ENCODE results near the gene TAGAP.

The TAGAP gene

GRCh38 chr6:159080217-159080976 is 35.6 kb upstream of the TAGAP start:
- 78% methylated on average over 3 of the region's 4 CpGs for WGBS
- H3K27me3 ChIP-seq (ENCODE audit: control insufficient read depth in 1 of 2, insufficient read depth in 1 of 2, low read length in 2 of 2): peaks cover 7 to 32% of the 10 kb centered on the region in 2 experiments
- H2AK5ac ChIP-seq (ENCODE audit: low read length, severe bottlenecking): no peak overlapping the region
- no peak overlapping the region for H2BK15ac ChIP-seq (ENCODE audit: low read depth, poor library complexity, severe bottlenecking)
- no peak overlapping the region for H3K9ac ChIP-seq (ENCODE audit: low read length)
- H3K79me1 ChIP-seq (replicated peaks; ENCODE audit: low read length, poor library complexity, severe bottlenecking): no peaks in the 10 kb centered on the region
- H2AFZ ChIP-seq (ENCODE audit: low read depth, low read length): no peak overlapping the region
- no peak overlapping the region for H3K14ac ChIP-seq (ENCODE audit: low read length in 2 of 2)
- no peak overlapping the region for H3K4me3 ChIP-seq (ENCODE audit: insufficient read depth in 1 of 2, low read depth in 1 of 2, low read length in 2 of 2)
- no peak overlapping the region for H3K4ac ChIP-seq (ENCODE audit: low read depth in 1 of 2, low read length in 2 of 2)
- no peak overlapping the region for H2BK5ac ChIP-seq (ENCODE audit: low read depth, low read length, poor library complexity, severe bottlenecking)
- H3K27ac ChIP-seq (ENCODE audit: low read length, poor library complexity, severe bottlenecking): no peak overlapping the region
- no peaks in the 10 kb centered on the region for H3K4me1 ChIP-seq (ENCODE audit: control insufficient read depth, insufficient read depth, low read depth, low read length)
- no peak overlapping the region for H3K23ac ChIP-seq (ENCODE audit: low read length in 2 of 2)
- DNase-seq: no peak
- H3K4me2 ChIP-seq (ENCODE audit: low read length, poor library complexity, severe bottlenecking): no peak overlapping the region
- no peak overlapping the region for H4K8ac ChIP-seq (ENCODE audit: low read length)
- H2BK120ac ChIP-seq (ENCODE audit: low read depth, low read length): peak overlapping the region; percentile 15
- no peaks in the 10 kb centered on the region for H3K36me3 ChIP-seq (ENCODE audit: control insufficient read depth in 1 of 2, insufficient read depth in 2 of 2, low read depth in 1 of 2, low read length in 2 of 2)
- H3K18ac ChIP-seq (ENCODE audit: low read depth in 1 of 2, low read length in 2 of 2): no peak overlapping the region
- no peaks in the 10 kb centered on the region for H3K9me3 ChIP-seq (ENCODE audit: control insufficient read depth, low read length)
- no peak overlapping the region for H4K91ac ChIP-seq (ENCODE audit: low read length)
- no peak overlapping the region for H2BK12ac ChIP-seq (ENCODE audit: low read length in 2 of 2)

GRCh38 chr6:159079367-159079766 is 34.6 kb upstream of the TAGAP start:
- H2BK12ac ChIP-seq (ENCODE audit: low read length in 2 of 2): no peak overlapping the region
- H3K4me2 ChIP-seq (ENCODE audit: low read length, poor library complexity, severe bottlenecking): no peak overlapping the region
- H3K36me3 ChIP-seq (ENCODE audit: control insufficient read depth in 1 of 2, insufficient read depth in 2 of 2, low read depth in 1 of 2, low read length in 2 of 2): no peaks in the 10 kb centered on the region
- H2AK5ac ChIP-seq (ENCODE audit: low read length, severe bottlenecking): no peak overlapping the region
- H4K8ac ChIP-seq (ENCODE audit: low read length): no peak overlapping the region
- no peak overlapping the region for H3K27ac ChIP-seq (ENCODE audit: low read length, poor library complexity, severe bottlenecking)
- DNase-seq: no peak
- no peak overlapping the region for H2AFZ ChIP-seq (ENCODE audit: low read depth, low read length)
- no peak overlapping the region for H3K23ac ChIP-seq (ENCODE audit: low read length in 2 of 2)
- H2BK120ac ChIP-seq (ENCODE audit: low read depth, low read length): no peak overlapping the region
- H2BK15ac ChIP-seq (ENCODE audit: low read depth, poor library complexity, severe bottlenecking): no peak overlapping the region
- H3K14ac ChIP-seq (ENCODE audit: low read length in 2 of 2): no peak overlapping the region
- no peak overlapping the region for H3K18ac ChIP-seq (ENCODE audit: low read depth in 1 of 2, low read length in 2 of 2)
- H3K4me1 ChIP-seq (ENCODE audit: control insufficient read depth, insufficient read depth, low read depth, low read length): no peaks in the 10 kb centered on the region
- H3K4me3 ChIP-seq (ENCODE audit: insufficient read depth in 1 of 2, low read depth in 1 of 2, low read length in 2 of 2): no peak overlapping the region
- H3K27me3 ChIP-seq (ENCODE audit: control insufficient read depth in 1 of 2, insufficient read depth in 1 of 2, low read length in 2 of 2): peaks cover 11 to 40% of the 10 kb centered on the region in 2 experiments
- no peaks in the 10 kb centered on the region for H3K9me3 ChIP-seq (ENCODE audit: control insufficient read depth, low read length)
- no peak overlapping the region for H3K9ac ChIP-seq (ENCODE audit: low read length)
- H3K79me1 ChIP-seq (replicated peaks; ENCODE audit: low read length, poor library complexity, severe bottlenecking): no peaks in the 10 kb centered on the region
- H2BK5ac ChIP-seq (ENCODE audit: low read depth, low read length, poor library complexity, severe bottlenecking): no peak overlapping the region
- WGBS: 93% methylated on average over 3 of the region's 3 CpGs
- no peak overlapping the region for H4K91ac ChIP-seq (ENCODE audit: low read length)
- H3K4ac ChIP-seq (ENCODE audit: low read depth in 1 of 2, low read length in 2 of 2): no peak overlapping the region

GRCh38 chr6:159077123-159077522 is 32.3 kb upstream of the TAGAP start:
- Histone ChIP-seq H3K4ac (ENCODE audit: low read depth in 1 of 2, low read length in 2 of 2) (no peak overlapping the region), H3K4me2 (ENCODE audit: low read length, poor library complexity, severe bottlenecking) (no peak overlapping the region), H2BK120ac (ENCODE audit: low read depth, low read length) (no peak overlapping the region), H3K9me3 (ENCODE audit: control insufficient read depth, low read length) (no peaks in the 10 kb centered on the region), H3K36me3 (ENCODE audit: control insufficient read depth in 1 of 2, insufficient read depth in 2 of 2, low read depth in 1 of 2, low read length in 2 of 2) (no peaks in the 10 kb centered on the region), H2AFZ (ENCODE audit: low read depth, low read length) (no peak overlapping the region), H3K18ac (ENCODE audit: low read depth in 1 of 2, low read length in 2 of 2) (no peak overlapping the region), H2BK12ac (ENCODE audit: low read length in 2 of 2) (no peak overlapping the region), H3K4me1 (ENCODE audit: control insufficient read depth, insufficient read depth, low read depth, low read length) (no peaks in the 10 kb centered on the region), H2AK5ac (ENCODE audit: low read length, severe bottlenecking) (no peak overlapping the region), H4K91ac (ENCODE audit: low read length) (no peak overlapping the region), H4K8ac (ENCODE audit: low read length) (no peak overlapping the region), H2BK5ac (ENCODE audit: low read depth, low read length, poor library complexity, severe bottlenecking) (no peak overlapping the region), H3K27me3 (ENCODE audit: control insufficient read depth in 1 of 2, insufficient read depth in 1 of 2, low read length in 2 of 2) (peaks cover 11 to 54% of the 10 kb centered on the region in 2 experiments), H2BK15ac (ENCODE audit: low read depth, poor library complexity, severe bottlenecking) (no peak overlapping the region), H3K14ac (ENCODE audit: low read length in 2 of 2) (no peak overlapping the region), H3K4me3 (ENCODE audit: insufficient read depth in 1 of 2, low read depth in 1 of 2, low read length in 2 of 2) (no peak overlapping the region), H3K79me1 (replicated peaks; ENCODE audit: low read length, poor library complexity, severe bottlenecking) (no peaks in the 10 kb centered on the region), H3K9ac (ENCODE audit: low read length) (no peak overlapping the region), H3K27ac (ENCODE audit: low read length, poor library complexity, severe bottlenecking) (no peak overlapping the region), H3K23ac (ENCODE audit: low read length in 2 of 2) (no peak overlapping the region)
- 85% methylated on average over 13 of the region's 13 CpGs for WGBS
- DNase-seq: no peak

- Histone ChIP-seq H3K9me3 (ENCODE audit: control insufficient read depth, low read length) (no peaks in the 10 kb centered on the region), H2AFZ (ENCODE audit: low read depth, low read length) (no peak overlapping the region), H3K9ac (ENCODE audit: low read length) (no peak overlapping the region), H3K36me3 (ENCODE audit: control insufficient read depth in 1 of 2, insufficient read depth in 2 of 2, low read depth in 1 of 2, low read length in 2 of 2) (no peaks in the 10 kb centered on the region), H3K4me1 (ENCODE audit: control insufficient read depth, insufficient read depth, low read depth, low read length) (no peaks in the 10 kb centered on the region), H3K14ac (ENCODE audit: low read length in 2 of 2) (no peak overlapping the region), H2BK15ac (ENCODE audit: low read depth, poor library complexity, severe bottlenecking) (no peak overlapping the region), H3K4ac (ENCODE audit: low read depth in 1 of 2, low read length in 2 of 2) (no peak overlapping the region), H2BK120ac (ENCODE audit: low read depth, low read length) (no peak overlapping the region), H3K4me3 (ENCODE audit: insufficient read depth in 1 of 2, low read depth in 1 of 2, low read length in 2 of 2) (no peak overlapping the region), H2BK5ac (ENCODE audit: low read depth, low read length, poor library complexity, severe bottlenecking) (no peak overlapping the region), H4K91ac (ENCODE audit: low read length) (no peak overlapping the region), H3K4me2 (ENCODE audit: low read length, poor library complexity, severe bottlenecking) (no peak overlapping the region), H3K27me3 (ENCODE audit: control insufficient read depth in 1 of 2, insufficient read depth in 1 of 2, low read length in 2 of 2) (peaks cover 11 to 63% of the 10 kb centered on the region in 2 experiments), H2AK5ac (ENCODE audit: low read length, severe bottlenecking) (no peak overlapping the region), H3K27ac (ENCODE audit: low read length, poor library complexity, severe bottlenecking) (no peak overlapping the region), H4K8ac (ENCODE audit: low read length) (no peak overlapping the region), H3K79me1 (replicated peaks; ENCODE audit: low read length, poor library complexity, severe bottlenecking) (no peaks in the 10 kb centered on the region), H3K23ac (ENCODE audit: low read length in 2 of 2) (no peak overlapping the region), H3K18ac (ENCODE audit: low read depth in 1 of 2, low read length in 2 of 2) (no peak overlapping the region), H2BK12ac (ENCODE audit: low read length in 2 of 2) (no peak overlapping the region)
- DNase-seq: no peak
- 85% methylated on average over 9 of the region's 12 CpGs for WGBS
Measured at GRCh38 chr6:159075506-159076228, 30.9 kb upstream of the TAGAP start.

Measured in mesenchymal stem cell (in vitro differentiated cells and primary cell).